ENCODE measurements around the gene DCUN1D1. TPM values are rescaled to one million over a fixed set of nuclear protein-coding genes. Genes with fewer than 3 reads are reported as not detected.

DCUN1D1 gene
- total RNA-seq, 1 donor from 2014 or later, result 37.1 TPM

DNA sequence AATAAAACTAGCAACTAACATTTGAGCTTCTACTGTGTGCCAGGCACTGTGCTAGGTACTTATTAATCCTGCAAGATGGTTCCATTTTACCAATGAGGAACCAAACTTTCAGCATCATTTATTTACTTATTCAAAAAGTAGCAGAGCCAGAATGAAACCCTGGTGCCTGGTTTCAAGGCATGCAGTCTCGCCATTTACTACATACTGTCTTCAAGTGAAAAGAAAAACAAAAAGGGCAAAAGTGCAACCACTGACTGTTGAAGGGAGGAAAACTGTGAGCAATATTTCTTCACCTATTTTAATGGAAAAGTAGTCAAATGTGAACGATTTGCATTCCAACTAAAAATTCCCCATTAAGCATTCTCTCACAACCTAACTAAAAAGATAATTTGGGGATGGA is 8.7 kb downstream of the DCUN1D1 start:
- no peak for ATAC-seq

DNA sequence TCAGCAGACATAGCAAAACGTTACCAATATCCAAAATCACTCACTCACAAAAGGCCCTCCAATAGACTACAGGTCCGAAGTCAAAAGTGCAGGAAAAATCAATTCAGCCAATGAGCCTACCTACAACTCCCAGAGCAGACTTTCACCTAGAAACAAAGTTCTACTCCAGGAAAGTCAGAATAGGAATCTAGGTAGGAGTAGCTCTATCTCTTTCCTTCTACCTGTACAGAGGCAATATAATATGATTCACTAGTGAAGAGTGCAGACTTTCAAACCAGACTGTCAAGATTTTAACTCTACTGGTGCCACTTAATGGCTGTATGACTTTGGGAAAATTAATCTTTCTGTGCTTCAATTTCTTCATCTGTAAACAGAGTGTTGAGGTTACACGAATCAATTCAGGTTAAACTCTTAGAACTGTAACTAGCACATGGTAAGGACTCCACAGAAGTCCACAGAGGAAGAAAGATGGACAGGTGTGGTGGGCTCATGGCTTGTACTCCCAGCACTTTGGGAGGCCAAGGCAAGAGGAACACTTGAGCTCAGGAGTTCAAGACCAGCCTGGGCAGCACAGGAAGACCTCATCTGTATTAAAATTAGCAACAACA is 9.4 kb downstream of the DCUN1D1 start:
- peak; percentile 66 for ATAC-seq

DNA sequence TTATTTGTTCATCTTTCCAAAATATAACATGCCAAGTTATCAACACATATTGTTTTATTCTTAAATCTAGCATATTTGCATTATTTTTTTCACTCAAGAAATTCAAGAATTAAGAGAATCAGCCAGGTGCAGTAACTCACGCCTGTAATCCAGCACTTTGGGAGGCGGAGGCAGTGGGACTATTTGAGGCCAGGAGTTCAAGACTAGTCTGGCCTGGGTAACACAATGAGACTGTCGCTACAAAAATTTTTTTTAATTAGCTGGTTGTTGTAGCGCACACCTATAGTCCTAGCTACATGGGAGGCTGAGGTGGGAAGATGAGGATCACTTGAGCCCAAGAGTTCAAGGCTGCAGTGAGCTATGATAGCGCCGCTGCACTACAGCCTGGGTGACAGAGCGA is 10.5 kb downstream of the DCUN1D1 start:
- no peak for ATAC-seq

DNA sequence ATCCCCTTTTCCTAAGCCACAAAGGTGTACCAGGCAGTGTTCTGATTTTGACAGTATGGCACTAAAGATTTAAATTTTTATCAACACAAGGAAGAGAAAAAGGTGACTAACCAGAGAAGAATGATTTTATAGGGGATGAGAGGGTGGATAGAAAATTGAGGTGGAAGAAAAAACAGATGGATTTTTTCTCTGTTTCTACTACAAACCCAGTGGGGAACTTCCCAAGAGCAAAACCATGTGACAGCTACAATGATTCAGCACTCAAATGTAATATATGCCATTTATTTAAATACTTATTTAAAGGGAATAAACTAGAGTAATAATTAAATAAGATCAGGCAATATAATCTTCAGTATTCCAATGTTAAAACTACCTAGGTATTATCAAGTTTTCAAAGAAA is 11.1 kb downstream of the DCUN1D1 start:
- no peak for ATAC-seq

DNA sequence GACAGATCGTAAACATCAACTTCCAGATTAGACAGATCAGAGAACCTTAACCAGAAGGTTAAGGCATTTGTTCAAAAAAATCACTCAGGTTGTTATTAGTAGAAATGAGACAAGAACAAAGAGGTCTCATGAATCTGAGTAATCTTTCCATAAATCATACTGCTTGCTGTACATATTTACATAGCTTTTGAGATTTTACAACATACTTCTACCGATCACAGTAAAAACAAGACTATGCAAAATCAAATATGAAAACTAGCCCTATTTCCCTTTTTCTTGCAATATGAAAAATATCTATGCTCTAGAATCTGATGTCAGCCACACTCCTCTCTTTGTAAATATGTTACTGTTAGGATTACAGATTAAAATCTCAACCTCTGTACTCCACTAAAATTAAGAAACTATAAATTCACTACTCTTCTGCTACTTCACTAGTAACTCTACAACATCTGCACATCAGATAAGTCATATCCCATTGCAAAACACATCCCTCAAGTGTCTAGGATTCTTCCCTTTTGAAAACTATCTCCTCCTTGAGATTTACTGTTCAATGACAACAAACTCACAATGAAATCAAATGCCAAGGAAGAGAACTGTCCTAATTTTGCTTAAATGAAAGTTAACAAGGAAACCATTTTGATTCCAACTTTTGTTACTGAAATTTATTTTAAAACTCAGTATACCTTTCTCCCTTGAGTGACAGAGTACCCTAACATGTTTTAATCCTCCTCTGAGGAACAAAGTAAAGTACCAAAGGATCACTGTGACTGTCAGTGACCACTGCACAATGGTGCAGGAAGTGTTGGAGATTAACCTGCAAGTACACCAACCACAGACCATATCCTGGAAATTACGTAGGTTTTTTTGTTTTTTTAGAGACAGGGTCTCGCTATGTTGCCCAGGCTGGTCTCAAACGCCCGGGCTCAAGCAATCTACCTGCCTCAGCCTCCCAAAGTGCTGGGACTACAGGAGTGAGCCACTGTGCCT is 12.8 kb downstream of the DCUN1D1 start:
- no peak for ATAC-seq

DNA sequence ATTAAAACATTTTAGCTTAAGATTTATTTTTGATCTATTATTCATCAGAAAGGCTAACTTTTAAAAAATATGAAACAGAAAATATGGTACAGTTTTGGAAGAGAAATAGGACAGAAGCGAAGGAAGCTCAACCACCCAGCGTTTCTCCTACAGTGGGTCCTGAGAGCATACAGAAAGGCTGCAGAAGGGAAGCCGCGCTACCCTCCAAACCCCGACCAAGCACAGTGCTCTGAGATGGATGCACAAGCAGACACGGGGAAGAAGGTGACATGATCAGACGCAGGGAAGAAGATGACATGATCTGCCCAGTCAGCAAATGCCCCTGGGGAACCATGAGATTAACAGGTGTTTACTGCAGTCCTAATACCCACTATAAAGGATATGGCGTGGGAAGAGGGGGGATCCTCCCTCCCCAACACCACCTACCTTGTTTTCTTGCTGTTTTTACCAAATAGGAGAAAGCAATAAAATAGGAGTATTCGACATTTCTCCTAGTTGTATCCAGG is 14.4 kb downstream of the DCUN1D1 start:
- ATAC-seq, result no peak

DNA sequence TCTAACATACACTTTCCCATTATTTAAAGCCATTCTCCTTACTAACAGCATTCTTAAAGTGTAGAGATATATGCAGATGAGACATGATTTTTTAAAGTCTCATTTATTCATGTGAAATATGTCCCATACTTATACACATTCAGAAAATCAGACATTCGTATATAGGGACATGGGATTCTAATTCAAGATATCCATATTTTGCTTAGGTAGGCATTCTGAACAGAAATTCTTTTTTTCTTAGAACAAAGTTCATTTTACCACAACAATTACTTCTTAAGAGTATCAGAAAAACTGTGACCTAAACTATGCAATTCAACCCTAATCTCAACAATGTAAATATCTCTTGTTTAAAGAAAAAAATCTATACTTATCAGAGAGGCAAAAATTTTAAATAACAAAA is 16.2 kb downstream of the DCUN1D1 start:
- ATAC-seq, result no peak

DNA sequence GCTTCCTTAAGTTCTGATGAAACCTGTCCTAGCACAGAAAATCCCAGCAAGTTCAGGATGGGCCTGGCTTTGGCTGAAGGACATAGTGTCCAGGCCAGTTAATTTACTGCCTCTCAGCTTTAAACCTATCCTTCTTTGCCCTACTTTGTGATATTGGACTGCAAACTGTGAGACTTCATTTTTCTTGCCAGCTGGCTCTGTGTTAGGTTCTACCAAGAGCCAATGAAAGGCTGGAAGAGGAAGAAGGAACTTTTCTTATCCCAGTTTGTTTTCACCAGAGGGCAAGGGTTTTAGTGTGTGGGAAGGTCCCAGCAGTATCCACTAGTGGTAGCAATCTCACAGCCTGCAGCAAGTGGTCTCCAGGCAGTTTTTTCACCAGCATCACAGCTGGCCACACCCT is 18.2 kb downstream of the DCUN1D1 start:
- ATAC-seq, result no peak

DNA sequence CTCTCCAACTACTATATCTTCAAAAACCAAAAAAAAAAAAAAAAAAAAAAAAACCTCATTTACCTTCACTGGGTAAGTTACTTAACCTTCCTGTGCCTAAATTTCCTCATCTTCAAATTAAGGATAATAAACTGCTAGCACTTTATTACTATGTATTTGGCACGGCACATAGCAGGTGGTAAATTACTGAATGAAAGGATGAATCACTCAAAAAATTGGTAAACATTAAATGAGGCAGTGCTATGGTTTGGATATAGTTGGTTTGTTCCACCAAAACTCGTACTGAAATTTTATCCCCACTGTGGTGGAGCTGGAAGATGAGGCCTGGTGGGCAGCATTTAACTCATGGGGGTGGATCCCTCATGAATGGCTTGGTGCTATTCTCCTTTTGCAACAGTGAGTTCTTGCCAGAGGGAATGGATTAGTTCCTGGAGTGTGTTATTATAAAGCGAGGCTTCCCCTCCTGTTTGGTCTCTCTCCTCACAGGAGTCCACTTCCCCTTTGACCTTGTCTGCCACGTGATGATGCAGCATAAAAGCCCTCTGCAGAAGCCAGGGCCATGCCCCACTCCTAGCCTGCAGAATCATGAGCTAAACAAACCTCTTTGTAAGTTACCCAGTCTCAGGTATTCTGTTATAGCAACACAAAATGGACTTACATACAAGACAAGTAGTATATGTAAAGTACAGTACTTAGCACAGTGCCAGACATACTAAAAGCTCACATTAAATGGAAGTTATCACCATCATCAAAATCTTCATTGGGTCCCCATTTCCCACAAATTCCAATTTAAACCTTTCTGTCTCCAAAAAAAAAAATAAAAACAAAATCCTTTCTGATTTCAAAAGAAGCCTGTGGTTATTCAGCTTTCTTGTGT is 20.6 kb downstream of the DCUN1D1 start:
- ATAC-seq, result no peak

DNA sequence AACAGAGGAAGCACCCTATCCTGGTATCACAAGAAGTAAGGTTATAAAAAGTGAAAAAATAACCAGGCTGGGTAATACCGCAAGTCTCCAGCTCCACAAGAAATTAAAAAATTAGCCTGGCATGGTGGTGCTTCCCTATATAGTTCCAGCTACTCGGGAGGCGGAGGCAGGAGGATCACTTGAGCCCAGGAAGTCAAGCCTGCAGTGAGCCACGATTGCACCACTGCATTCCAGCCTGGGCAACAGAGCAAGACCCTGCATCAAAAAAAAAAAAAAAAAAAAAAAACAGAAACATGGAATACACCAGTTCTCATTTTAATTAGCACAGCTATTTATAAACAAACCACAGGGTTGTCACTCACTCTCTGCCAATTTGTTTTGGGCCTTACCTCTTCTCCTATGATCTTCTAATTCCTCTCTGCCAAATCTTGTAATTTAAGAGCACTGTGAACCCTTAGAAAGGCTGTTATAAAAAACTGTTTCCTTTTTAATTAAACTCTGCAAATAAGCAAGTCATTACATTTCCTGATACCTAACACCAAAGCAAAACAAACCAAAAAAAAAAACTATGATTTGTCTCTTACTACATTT is 22.6 kb downstream of the DCUN1D1 start:
- no peak for ATAC-seq

DNA sequence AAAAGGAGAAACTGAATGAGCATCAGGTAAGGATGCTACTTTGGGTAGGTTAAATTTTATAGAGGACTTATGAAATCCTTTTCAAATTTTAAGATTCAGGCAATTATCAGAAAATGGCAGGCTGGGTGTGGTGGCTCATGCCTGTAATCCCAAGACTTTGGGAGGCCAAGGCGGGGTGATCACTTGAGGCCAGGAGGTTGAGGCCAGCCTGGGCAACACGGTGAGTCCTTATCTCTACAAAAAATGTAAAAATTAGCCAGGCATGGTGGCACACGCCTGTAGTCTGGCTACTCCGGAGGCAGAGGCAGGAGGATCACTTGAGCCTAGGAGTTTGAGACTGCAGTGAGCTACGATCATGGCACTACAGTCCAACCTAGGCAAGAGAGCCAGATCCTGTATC is 23.1 kb downstream of the DCUN1D1 start:
- no peak for ATAC-seq

DNA sequence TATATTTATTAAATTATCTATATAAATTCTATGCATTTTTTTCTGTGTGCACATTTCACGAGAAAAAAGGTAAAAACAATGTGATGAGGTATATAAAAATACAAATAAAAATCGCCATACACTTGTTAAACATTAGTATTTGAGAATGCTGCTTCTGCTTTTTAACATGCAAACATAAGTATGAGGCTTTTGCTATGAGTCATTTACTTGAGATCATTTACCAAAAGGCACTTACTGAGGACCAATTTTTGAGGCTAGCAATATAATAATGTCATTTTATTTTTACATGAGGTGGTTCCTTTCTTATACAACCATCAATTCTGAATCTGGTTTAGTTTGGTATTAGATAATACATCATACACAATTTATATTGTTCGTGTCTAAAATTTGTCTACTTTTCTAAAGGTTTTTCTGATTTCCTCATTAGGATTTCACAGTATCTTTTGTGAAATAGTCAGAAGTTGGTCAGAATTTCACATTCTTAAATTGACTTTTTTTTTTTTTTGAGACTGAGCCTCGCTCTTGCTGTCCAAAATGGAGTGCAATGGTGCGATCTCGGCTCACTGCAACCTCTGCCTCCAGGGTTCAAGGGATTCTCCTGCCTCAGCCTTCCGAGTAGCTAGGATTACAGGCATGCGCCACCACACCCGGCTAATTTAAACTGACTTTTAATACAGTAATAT is 25.6 kb downstream of the DCUN1D1 start:
- no peak for ATAC-seq

DNA sequence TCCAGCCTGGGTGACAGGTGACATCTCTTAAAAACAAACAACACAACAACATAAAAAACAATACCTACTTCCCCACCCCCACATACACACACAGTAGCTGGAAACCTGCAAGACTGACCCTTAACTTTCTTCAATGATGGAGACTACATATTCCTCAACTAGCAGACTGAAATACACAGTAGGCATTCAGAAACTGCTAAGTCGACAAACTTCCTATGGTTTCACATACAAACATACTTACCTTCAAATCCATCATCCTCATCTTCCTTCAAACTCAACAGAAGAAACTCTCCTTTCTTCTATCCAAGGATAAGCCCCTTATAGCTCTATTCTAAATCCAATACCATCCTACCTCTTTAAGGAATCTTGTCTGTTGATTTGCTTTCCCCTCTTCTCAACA is 30.6 kb downstream of the DCUN1D1 start:
- ATAC-seq, result no peak

DNA sequence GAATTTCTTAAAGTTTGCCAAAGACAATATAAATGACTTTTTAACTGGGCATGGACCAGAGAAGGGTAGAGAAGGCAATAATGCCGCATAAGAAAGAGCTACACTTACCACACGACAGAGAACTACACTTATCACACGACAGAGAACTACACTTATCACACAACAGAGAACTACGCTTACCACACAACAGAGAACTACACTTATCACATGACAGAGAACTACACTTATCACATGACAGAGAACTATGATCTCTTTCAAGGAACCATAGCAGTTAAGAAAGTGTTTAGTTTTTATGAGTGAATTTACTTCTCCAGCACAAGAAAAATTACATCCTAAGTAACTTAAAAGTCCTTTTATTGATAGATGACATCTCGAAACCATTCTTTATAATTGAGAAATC is 32.0 kb downstream of the DCUN1D1 start:
- ATAC-seq, result no peak

DNA sequence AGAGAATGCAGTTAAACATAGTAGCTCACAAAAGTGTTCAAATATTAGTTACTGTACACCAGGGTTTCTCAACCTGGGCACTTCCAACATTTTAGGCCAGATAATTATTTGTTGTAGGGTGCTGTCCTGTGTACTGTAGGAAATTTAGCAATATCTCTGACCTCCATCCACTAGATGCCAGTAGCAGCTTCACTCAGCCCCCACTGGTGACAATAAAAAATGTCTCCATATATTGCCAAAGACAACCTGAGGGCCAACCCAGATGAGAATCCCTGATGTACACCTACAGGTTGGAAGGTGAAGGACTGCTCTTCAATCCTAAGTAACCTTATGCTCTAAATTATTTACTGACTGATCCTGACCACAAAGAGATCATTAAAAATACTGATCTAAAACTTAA is 32.5 kb downstream of the DCUN1D1 start:
- ATAC-seq, result peak; percentile 17

DNA sequence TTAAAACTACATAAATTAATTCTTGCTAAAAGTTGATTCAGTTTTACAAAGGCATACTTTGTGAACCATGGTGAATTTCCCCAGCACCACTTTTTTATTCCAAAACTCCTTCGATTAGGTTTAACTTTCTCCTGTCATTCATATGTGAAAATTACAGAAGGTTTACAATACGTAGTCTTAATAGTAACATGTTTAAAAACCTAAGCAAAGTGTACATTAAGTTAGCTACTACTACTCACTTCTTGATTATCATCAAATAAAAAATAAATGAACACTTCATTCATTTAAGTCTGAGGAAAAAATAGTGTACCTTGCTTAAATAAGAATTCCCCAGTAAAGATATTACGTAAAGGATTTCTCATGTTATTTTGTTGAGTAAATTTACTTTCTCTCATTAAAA is 38.6 kb downstream of the DCUN1D1 start:
- no peak for ATAC-seq

DNA sequence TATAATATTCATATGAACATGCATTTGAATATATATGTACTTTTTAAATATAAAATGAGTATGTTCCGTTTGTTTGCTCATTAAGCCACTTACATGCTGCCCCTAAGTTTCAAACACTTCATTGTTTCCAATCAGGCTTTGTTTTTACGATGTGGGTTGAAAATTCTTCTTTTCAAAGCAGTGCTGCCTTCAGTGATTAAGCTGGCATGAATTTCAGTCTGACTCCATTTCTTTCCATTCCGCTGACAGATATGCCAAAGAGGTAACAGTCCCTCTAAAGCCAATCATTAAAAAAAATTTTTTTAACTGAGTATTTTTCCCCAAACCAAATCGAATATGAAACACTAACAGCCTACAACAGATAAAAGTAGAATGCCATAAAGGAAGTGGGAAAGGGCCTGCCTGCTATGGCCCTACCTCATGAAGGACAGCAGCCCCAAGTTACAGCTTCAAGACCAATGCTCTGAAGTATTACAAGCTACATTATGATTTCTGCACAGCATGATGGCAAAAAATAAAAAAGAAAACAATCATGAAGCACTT is 40.0 kb downstream of the DCUN1D1 start:
- no peak for ATAC-seq

DNA sequence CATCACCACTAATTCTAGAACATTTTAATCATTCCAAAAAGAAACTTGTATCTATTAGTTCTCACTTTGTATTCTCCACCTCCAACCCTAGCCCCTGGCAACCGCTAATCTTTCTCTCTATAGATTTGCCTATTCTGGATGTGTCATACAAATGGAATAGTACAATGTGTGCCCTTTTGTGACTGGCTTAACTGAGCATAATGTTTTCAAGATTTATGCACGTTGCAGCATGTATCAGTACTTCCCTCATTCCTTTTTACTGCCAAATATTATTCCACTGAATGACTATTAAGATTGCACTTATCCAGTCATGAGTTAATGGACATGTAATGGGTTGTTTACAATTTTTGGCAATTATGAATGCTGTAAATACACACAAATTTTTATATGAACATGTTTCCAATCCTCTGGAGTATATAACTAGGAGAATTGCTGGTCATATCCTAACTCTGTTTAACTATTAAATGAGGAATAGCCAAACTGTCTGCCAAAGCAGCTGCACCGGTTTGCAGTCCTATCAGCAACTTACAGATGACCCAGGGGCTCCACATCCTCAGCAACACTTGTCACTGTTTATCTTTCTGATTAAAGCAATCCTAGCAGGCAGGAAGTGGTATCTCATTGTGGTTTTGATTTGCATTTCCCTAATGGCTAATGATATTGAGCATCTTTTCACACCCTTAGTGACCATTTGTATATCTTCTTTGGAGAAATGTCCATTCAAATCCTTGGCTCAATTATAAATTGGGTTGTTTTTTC is 42.9 kb downstream of the DCUN1D1 start:
- peak; percentile 93 for ATAC-seq

DNA sequence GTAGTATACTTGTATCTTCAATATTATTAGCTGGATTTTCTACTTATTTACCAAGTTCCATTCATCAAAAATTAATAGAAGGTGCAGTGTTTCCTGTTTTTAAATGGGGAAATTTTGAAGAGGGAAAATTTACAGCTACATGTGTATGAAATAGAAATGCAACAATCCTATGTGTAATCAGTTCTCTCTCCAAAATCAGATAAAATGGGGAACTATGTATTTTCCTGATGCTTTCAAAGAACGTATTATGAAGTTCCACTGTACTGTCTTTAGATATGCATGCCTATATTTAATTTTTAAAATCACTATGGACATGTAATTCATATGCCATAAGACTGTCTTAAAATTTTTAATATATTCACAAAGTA is 43.4 kb downstream of the DCUN1D1 start:
- no peak for ATAC-seq

DNA sequence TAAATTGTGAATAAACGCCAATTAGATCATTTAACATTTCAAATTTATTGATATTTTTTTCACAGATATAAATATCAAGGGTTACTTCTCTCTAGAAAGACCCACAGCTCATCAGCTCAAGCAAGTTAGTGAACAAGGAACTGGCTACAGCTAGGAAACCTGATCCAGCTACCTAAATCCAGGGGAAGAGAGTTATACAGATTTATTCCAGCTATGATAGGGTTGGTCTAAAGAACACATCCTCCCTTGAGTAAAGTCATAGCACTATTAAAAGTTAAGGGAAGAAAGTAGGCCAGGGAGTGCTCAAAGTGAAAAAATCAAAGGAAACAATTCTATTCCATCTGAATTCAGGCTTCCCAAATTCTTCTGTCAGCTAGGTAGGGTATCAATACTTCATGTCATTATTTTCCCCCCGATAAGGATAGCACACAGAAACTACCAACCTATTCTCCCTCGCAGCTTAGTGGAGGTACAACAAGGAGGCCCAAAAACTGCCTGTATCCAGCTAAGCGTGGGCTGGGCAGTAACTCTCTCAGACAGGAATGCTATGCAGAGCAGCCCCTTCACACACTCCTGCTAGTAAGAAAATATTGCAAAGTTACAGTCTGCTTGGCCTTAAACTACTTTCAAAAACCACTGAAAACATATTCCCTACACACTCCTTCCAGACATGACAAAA is 44.0 kb downstream of the DCUN1D1 start:
- ATAC-seq, result no peak
